ENCODE results near the gene YIPF3.

GRCh38 chr6:43468240-43468639 is 48.5 kb downstream of the YIPF3 start:
- no peak for TF ChIP-seq POLR2A (IDR thresholded peaks at IDR 0.05)
- TF ChIP-seq CTCF (IDR thresholded peaks at IDR 0.05): no peak
